Trophoblast cell (in vitro differentiated cells and primary cell): ENCODE results near the gene PECR.

ENCODE experiments used
- DNase-seq, 2 donors: peaks; one replicate each; pipeline ENCODE4 v3.0.0-alpha.2; 2016
- H2AFZ ChIP-seq: 2 replicates; pipeline ENCODE4 v1.6.1; 2013; ENCODE audit warnings: low read length, moderate library complexity, mild to moderate bottlenecking; ENCODE audit not compliant: insufficient read depth, poor library complexity
- H2AK5ac ChIP-seq: 2 replicates; pipeline ENCODE4 v1.6.1; 2013; ENCODE audit warnings: mild to moderate bottlenecking, low read length
- H2BK120ac ChIP-seq: 2 replicates; pipeline ENCODE4 v1.6.1; 2013; ENCODE audit warnings: low read length, mild to moderate bottlenecking, moderate library complexity; ENCODE audit not compliant: insufficient read depth, poor library complexity
- H2BK12ac ChIP-seq: 2 replicates; pipeline ENCODE4 v1.6.1; 2013; ENCODE audit warnings: mild to moderate bottlenecking, low read length, moderate library complexity
- H2BK5ac ChIP-seq: 2 replicates; pipeline ENCODE4 v1.6.1; 2013; ENCODE audit warnings: low read length, low read depth, moderate library complexity, mild to moderate bottlenecking; ENCODE audit not compliant: poor library complexity
- H3K14ac ChIP-seq: 2 replicates; pipeline ENCODE4 v1.6.1; 2013; ENCODE audit warnings: mild to moderate bottlenecking, low read length
- H3K18ac ChIP-seq: 2 replicates; pipeline ENCODE4 v1.6.1; 2013; ENCODE audit warnings: mild to moderate bottlenecking, low read length
- H3K23ac ChIP-seq: 2 replicates; pipeline ENCODE4 v1.6.1; 2013; ENCODE audit warnings: low read length
- H3K27ac ChIP-seq: 2 replicates; pipeline ENCODE4 v1.5.1; 2013; ENCODE audit warnings: low read depth, mild to moderate bottlenecking, inconsistent platforms, low read length, moderate library complexity
- H3K27me3 ChIP-seq: 2 replicates; pipeline ENCODE4 v1.6.1; 2013; ENCODE audit warnings: inconsistent platforms, mild to moderate bottlenecking, low read length, moderate library complexity; ENCODE audit not compliant: insufficient read depth
- H3K36me3 ChIP-seq, 2 experiments: 1 replicate in 1 of 2; 2 replicates in 1 of 2; pipeline ENCODE4 v1.6.1; 2013; ENCODE audit warnings: low read length in 2 of 2, mild to moderate bottlenecking in 2 of 2, moderate library complexity in 1 of 2; ENCODE audit not compliant: insufficient read depth in 2 of 2, control insufficient read depth in 1 of 2
- H3K4ac ChIP-seq: 2 replicates; pipeline ENCODE4 v1.6.1; 2013; ENCODE audit warnings: low read depth, mild to moderate bottlenecking, low read length, moderate library complexity
- H3K4me1 ChIP-seq, 2 experiments: 1 replicate in 1 of 2; 2 replicates in 1 of 2; pipeline ENCODE4 v1.6.1; 2013; ENCODE audit warnings: low read length in 2 of 2, mild to moderate bottlenecking in 2 of 2, moderate library complexity in 1 of 2; ENCODE audit not compliant: insufficient read depth in 2 of 2, control insufficient read depth in 1 of 2
- H3K4me2 ChIP-seq: 2 replicates; pipeline ENCODE4 v1.6.1; 2013; ENCODE audit warnings: inconsistent platforms, mild to moderate bottlenecking, low read length, moderate library complexity
- H3K4me3 ChIP-seq: 2 replicates; pipeline ENCODE4 v1.5.1; 2013; ENCODE audit warnings: mild to moderate bottlenecking, low read depth, low read length, inconsistent platforms
- H3K79me1 ChIP-seq: one replicate; pipeline ENCODE4 v1.6.1; 2013; ENCODE audit warnings: low read length
- H3K79me2 ChIP-seq: 2 replicates; pipeline ENCODE4 v1.6.1; 2013; ENCODE audit warnings: low read length, mild to moderate bottlenecking; ENCODE audit not compliant: control insufficient read depth, insufficient read depth, poor library complexity
- H3K9ac ChIP-seq: 2 replicates; pipeline ENCODE4 v1.6.1; 2013; ENCODE audit warnings: mild to moderate bottlenecking, low read length
- H3K9me3 ChIP-seq: 2 replicates; pipeline ENCODE4 v1.6.1; 2013; ENCODE audit warnings: low read depth, mild to moderate bottlenecking, control low read depth, inconsistent platforms, low read length; ENCODE audit not compliant: insufficient read depth
- H4K12ac ChIP-seq: 2 replicates; pipeline ENCODE4 v1.6.1; 2013; ENCODE audit warnings: low read depth, mild to moderate bottlenecking, low read length, moderate library complexity
- H4K8ac ChIP-seq: 2 replicates; pipeline ENCODE4 v1.6.1; 2013; ENCODE audit warnings: low read depth, mild to moderate bottlenecking, low read length, moderate library complexity
- H4K91ac ChIP-seq: one replicate; pipeline ENCODE4 v1.6.1; 2013; ENCODE audit warnings: low read depth, mild to moderate bottlenecking, low read length, moderate library complexity
- WGBS: extraction: QIAGEN DNeasy Blood & Tissue Kit; methylation state at CpG from one replicate; pipeline ENCODE4 v1.1.7; 2013; ENCODE audit warnings: missing lambda C conversion rate; ENCODE audit not compliant: insufficient read length, insufficient coverage; ENCODE audit errors: extremely low coverage; 5-methylcytosine and 5-hydroxymethylcytosine counted together

Gene PECR

GRCh38 chr2:216064665-216065064 lies 16.9 kb downstream of the PECR start:
- Histone ChIP-seq H3K4me2 (no peak overlapping the region), H3K9ac (no peak overlapping the region), H3K4me3 (no peak overlapping the region), H2AFZ (no peak overlapping the region), H3K9me3 (no peaks in the 10 kb centered on the region), H4K8ac (no peak overlapping the region), H2BK5ac (no peak overlapping the region), H3K27me3 (no peaks in the 10 kb centered on the region), H3K79me1 (no peaks in the 10 kb centered on the region), H2BK120ac (no peak overlapping the region), H3K18ac (no peak overlapping the region), H3K36me3 (no peaks in the 10 kb centered on the region), H3K14ac (no peak overlapping the region), H3K27ac (no peak overlapping the region), H3K4ac (no peak overlapping the region), H3K23ac (no peak overlapping the region), H2AK5ac (no peak overlapping the region), H4K91ac (no peak overlapping the region), H2BK12ac (no peak overlapping the region), H3K4me1 (no peaks in the 10 kb centered on the region), H3K79me2 (no peaks in the 10 kb centered on the region), H4K12ac (no peak overlapping the region)
- no CpG with 5 or more reads among the region's 1 CpG for WGBS
- no peak for DNase-seq

- Histone ChIP-seq H4K12ac (no peak overlapping the region), H4K91ac (no peak overlapping the region), H3K9ac (no peak overlapping the region), H3K23ac (no peak overlapping the region), H3K9me3 (no peaks in the 10 kb centered on the region), H2BK5ac (no peak overlapping the region), H4K8ac (no peak overlapping the region), H2AK5ac (no peak overlapping the region), H2BK120ac (no peak overlapping the region), H2AFZ (no peak overlapping the region), H3K27me3 (no peaks in the 10 kb centered on the region), H3K14ac (no peak overlapping the region), H3K4ac (no peak overlapping the region), H3K18ac (no peak overlapping the region), H2BK12ac (no peak overlapping the region), H3K36me3 (no peaks in the 10 kb centered on the region), H3K4me3 (no peak overlapping the region), H3K4me1 (no peaks in the 10 kb centered on the region), H3K79me1 (no peaks in the 10 kb centered on the region), H3K4me2 (no peak overlapping the region), H3K27ac (no peak overlapping the region), H3K79me2 (no peaks in the 10 kb centered on the region)
- no CpG with 5 or more reads among the region's 2 CpGs for WGBS
- DNase-seq, result peak in 1 of 2 donors; percentile 28
Measured at GRCh38 chr2:216064014-216064630, 17.5 kb downstream of the PECR start.

- no peak overlapping the region for H2AFZ ChIP-seq
- no peak overlapping the region for H3K18ac ChIP-seq
- no peak overlapping the region for H3K23ac ChIP-seq
- H3K14ac ChIP-seq, result no peak overlapping the region
- H3K4me2 ChIP-seq, result no peak overlapping the region
- H4K12ac ChIP-seq, result no peak overlapping the region
- H3K79me2 ChIP-seq, result no peaks in the 10 kb centered on the region
- H4K91ac ChIP-seq, result no peak overlapping the region
- H3K4me1 ChIP-seq, result peaks cover 0 to 4% of the 10 kb centered on the region in 2 experiments
- no peak overlapping the region for H2BK12ac ChIP-seq
- no CpG with 5 or more reads among the region's 5 CpGs for WGBS
- H3K27me3 ChIP-seq, result no peaks in the 10 kb centered on the region
- H3K4me3 ChIP-seq, result no peak overlapping the region
- H3K36me3 ChIP-seq, result no peaks in the 10 kb centered on the region
- no peaks in the 10 kb centered on the region for H3K9me3 ChIP-seq
- peak in 1 of 2 donors; percentile 20 for DNase-seq
- H2BK120ac ChIP-seq, result no peak overlapping the region
- H3K4ac ChIP-seq, result no peak overlapping the region
- no peak overlapping the region for H4K8ac ChIP-seq
- H2BK5ac ChIP-seq, result no peak overlapping the region
- H3K27ac ChIP-seq, result no peak overlapping the region
- no peaks in the 10 kb centered on the region for H3K79me1 ChIP-seq
- H3K9ac ChIP-seq, result no peak overlapping the region
- no peak overlapping the region for H2AK5ac ChIP-seq
Measured at GRCh38 chr2:216059233-216059834, 22.3 kb downstream of the PECR start.

GRCh38 chr2:216057688-216058193 lies 23.9 kb downstream of the PECR start:
- Histone ChIP-seq H3K36me3 (no peaks in the 10 kb centered on the region), H3K9me3 (no peaks in the 10 kb centered on the region), H3K27ac (no peak overlapping the region), H2BK12ac (no peak overlapping the region), H3K27me3 (no peaks in the 10 kb centered on the region), H2BK120ac (no peak overlapping the region), H3K23ac (peak overlapping the region; percentile 10), H4K8ac (no peak overlapping the region), H3K79me1 (no peaks in the 10 kb centered on the region), H4K12ac (no peak overlapping the region), H3K14ac (no peak overlapping the region), H3K79me2 (no peaks in the 10 kb centered on the region), H3K9ac (no peak overlapping the region), H2AFZ (no peak overlapping the region), H3K18ac (no peak overlapping the region), H3K4me3 (no peak overlapping the region), H2AK5ac (no peak overlapping the region), H2BK5ac (no peak overlapping the region), H3K4me2 (no peak overlapping the region), H3K4me1 (peaks cover 0 to 4% of the 10 kb centered on the region in 2 experiments), H4K91ac (no peak overlapping the region), H3K4ac (no peak overlapping the region)
- DNase-seq, result peak; percentile 59 to 66
- no CpG with 5 or more reads among the region's 7 CpGs for WGBS
